Stomach (tissue), 9 donors: ENCODE measurements around the gene GET4. TPM values are rescaled to one million over a fixed set of nuclear protein-coding genes. Genes with fewer than 3 reads are reported as not detected.

ENCODE experiments used
- DNase-seq, 2 donors: peaks; one replicate each; pipeline versions ENCODE4 v3.0.0 to v3.0.0-alpha.2; 2013 to 2019
- H3K27ac ChIP-seq, 5 donors: fragments of 200-600 bp in 4 of 5; sonication (generic) in 4 of 5; one replicate each; pipeline ENCODE4 v1.5.1; 2013 to 2019; ENCODE audit warnings: mild to moderate bottlenecking in 1 of 5, moderate library complexity in 1 of 5
- H3K27me3 ChIP-seq, 3 donors: fragments of 200-600 bp; sonication (generic); one replicate each; pipeline ENCODE4 v1.5.1; 2017 to 2019; ENCODE audit warnings: mixed run types in 1 of 3
- H3K36me3 ChIP-seq, 4 donors: fragments of 200-600 bp; sonication (generic); 1 replicate in 3 of 4; 2 replicates in 1 of 4; pipeline ENCODE4 v1.5.1; 2016 to 2019
- H3K4me1 ChIP-seq, 4 donors: fragments of 200-600 bp; sonication (generic); one replicate each; pipeline ENCODE4 v1.5.1; 2016 to 2019
- H3K4me3 ChIP-seq, 4 donors: fragments of 200-600 bp; sonication (generic) in 3 of 4; one replicate each; pipeline ENCODE4 v1.5.1; 2016 to 2019; ENCODE audit warnings: mild to moderate bottlenecking in 1 of 4
- H3K9me3 ChIP-seq, 4 donors: fragments of 200-600 bp; sonication (generic); one replicate each; pipeline ENCODE4 v1.5.1; 2016 to 2019
- CTCF ChIP-seq, 7 experiments: fragments of 450-650 bp in 4 of 7; fragments of 200-600 bp in 3 of 7; sonication (generic) in 3 of 7; IDR thresholded peaks; one replicate each; pipeline ENCODE4 v1.5.1; 2016 to 2019; ENCODE audit warnings: antibody characterized with exemption in 7 of 7, control low read depth in 2 of 7, mild to moderate bottlenecking in 1 of 7
- EP300 ChIP-seq: sonication (generic); formaldehyde crosslinking; IDR thresholded peaks from one replicate; pipeline ENCODE4 v1.6.1; 2017; ENCODE audit warnings: antibody characterized with exemption
- POLR2A ChIP-seq, 4 donors: fragments of 450-650 bp; IDR thresholded peaks; one replicate each; pipeline ENCODE4 v1.6.1; 2016; ENCODE audit warnings: antibody characterized with exemption in 4 of 4, control low read depth in 2 of 4, mild to moderate bottlenecking in 1 of 4, moderate library complexity in 1 of 4
- POLR2AphosphoS5 ChIP-seq, 3 donors: sonication (generic); formaldehyde crosslinking; IDR thresholded peaks; one replicate each; pipeline ENCODE4 v1.6.1; 2016; ENCODE audit warnings: antibody characterized with exemption in 3 of 3
- WGBS, 5 donors: extraction: QIAGEN DNeasy Blood & Tissue Kit in 3 of 5; methylation state at CpG; one replicate each; pipeline versions ENCODE4 v1.1.5 to v1.1.7; 2013 to 2018; 5-methylcytosine and 5-hydroxymethylcytosine counted together
- intact Hi-C: fragments of 100-400 bp; cut with DNase I; formaldehyde crosslinking; loops from one replicate; pipeline ENCODE4 v1.15.1; 2023; ENCODE audit warnings: low total_unique reads
- polyA plus RNA-seq, 3 donors: library from polyadenylated mRNA; stranded (reverse); fragments of 200-250 nt; gene quantifications; one replicate each; pipeline ENCODE4 v1.2.3, GENCODE V29; 2013
- total RNA-seq, 5 donors: library from RNA; depleted of rRNA; stranded (reverse); fragments of >200 nt; gene quantifications; one replicate each; pipeline versions ENCODE4 v1.1.0 to v1.2.3, GENCODE V29; 2014 to 2016
- donor health status: healthy with polysubstance abuse.
- donor health status: Bipolar disorder and iron deficiency.
- donor health status: healthy.

The GET4 gene
- total and polyA plus RNA-seq, 8 donors = 22.4 to 140 (median 46.6) TPM

DNA sequence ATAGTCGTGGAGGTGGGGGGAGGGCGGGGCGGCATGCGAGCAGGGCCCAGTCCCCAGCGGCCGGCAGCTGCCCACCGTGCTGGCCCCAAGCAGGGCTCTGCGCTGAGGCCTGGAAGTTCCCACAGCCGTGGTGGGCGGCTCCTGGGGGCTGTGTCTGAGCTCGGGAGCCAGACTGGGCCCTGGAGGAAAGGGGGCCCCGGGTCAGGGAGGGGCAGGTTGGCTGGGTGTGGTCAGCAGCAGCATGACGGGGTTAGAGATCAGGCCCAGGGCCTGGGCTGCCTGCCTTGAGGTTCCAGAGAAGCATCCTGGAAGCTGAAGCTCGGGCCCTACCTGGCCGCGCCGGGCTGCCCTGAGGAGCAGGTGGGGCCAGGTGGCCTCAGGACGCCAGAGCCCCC, 22.1 kb downstream of the GET4 start:
- DNase-seq = no peak
- no peak for TF ChIP-seq POLR2AphosphoS5 (IDR thresholded peaks at IDR 0.05)
- TF ChIP-seq EP300 = no peak
- TF ChIP-seq CTCF (IDR thresholded peaks at IDR 0.05) = no peak
- no peak for TF ChIP-seq POLR2A (IDR thresholded peaks at IDR 0.05)
- no peak overlapping the region for H3K4me3 ChIP-seq
- peaks cover 38 to 76% (median 67%) of the 10 kb centered on the region in 4 donors for H3K36me3 ChIP-seq
- H3K27me3 ChIP-seq = no peaks in the 10 kb centered on the region
- peaks cover 8 to 32% (median 22%) of the 10 kb centered on the region in 4 donors for H3K4me1 ChIP-seq
- WGBS, 5 donors = 64 to 84% (median 83%) methylated on average over 8 to 18 of the region's 18 CpGs
- intact Hi-C loops = no loop called here
- no peaks in the 10 kb centered on the region for H3K9me3 ChIP-seq
- H3K27ac ChIP-seq = peak overlapping the region in 2 of 5 donors; percentile 27 to 31

DNA sequence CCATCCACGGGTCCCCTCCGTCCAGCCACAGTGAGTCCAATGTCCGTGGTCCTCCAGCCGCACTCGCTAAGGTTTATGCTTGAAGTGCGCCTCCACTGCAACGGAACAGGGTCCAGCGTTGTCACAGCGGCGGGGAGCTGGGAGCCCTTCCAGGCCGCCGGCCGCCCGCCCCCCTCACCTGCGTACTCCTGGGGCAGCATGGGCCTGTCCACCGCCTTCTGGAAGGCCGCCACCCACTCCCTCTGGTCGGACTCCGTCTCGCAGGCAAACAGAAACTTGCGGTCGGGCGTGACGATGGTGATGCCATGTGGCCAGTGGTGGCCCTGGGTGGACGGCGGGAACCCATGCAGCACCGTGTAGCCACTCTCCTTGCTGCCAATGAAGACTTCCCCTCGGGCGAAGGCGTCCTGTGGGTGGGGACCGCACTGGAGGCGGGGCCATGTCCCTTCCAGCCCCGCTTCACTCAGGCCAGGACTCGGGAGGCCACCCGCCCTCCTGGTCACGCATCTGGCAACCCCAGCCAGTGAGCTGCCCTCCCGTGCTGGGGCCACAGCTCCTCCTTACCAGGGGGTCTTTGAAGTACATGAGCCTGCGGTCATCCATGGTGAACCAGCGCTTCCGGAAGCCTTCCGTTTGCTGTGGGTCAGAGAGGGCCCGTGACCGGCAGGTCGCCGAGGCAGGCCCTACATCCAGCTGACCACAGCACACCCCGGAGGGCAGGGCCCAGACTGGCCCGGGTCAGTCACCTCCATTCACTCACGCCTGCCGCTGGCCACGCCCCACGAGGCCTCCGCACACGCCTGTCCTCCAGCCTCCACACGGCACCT, 22.7 kb downstream of the GET4 start:
- intact Hi-C loops = no loop called here
- Histone ChIP-seq H3K27me3 (no peaks in the 10 kb centered on the region), H3K27ac (no peak overlapping the region), H3K9me3 (no peaks in the 10 kb centered on the region), H3K36me3 (peaks cover 33 to 76% (median 66%) of the 10 kb centered on the region in 4 donors), H3K4me3 (no peak overlapping the region), H3K4me1 (peaks cover 8 to 32% (median 22%) of the 10 kb centered on the region in 4 donors)
- TF ChIP-seq POLR2A (IDR thresholded peaks at IDR 0.05) (no peak), EP300 (no peak), CTCF (IDR thresholded peaks at IDR 0.05) (no peak), POLR2AphosphoS5 (IDR thresholded peaks at IDR 0.05) (no peak)
- no peak for DNase-seq
- WGBS, 5 donors = 80 to 88% (median 87%) methylated on average over 21 to 54 of the region's 54 CpGs

DNA sequence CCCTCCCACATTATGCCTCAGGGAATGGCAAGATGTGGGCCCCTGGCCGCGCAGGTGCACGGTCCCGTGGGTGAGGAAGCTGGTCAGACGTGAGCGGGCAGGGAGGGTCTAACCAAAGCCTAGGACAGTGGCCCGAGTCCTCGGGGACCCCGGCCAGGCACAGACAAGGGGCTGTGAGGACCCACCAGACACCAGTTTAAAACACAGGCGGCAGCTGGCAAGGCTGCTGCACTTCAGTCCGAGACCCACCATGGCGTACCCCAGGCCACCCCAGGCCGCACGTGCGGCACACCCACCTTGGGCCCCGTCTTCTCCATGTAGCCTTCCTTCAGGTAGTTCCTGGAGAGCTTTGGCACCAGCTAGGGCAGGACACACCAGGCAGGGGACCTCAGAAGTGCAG, 23.5 kb downstream of the GET4 start:
- peaks cover 25 to 76% (median 63%) of the 10 kb centered on the region in 4 donors for H3K36me3 ChIP-seq
- H3K4me1 ChIP-seq = peaks cover 8 to 34% (median 22%) of the 10 kb centered on the region in 4 donors
- no peak for DNase-seq
- H3K4me3 ChIP-seq = no peak overlapping the region
- no peaks in the 10 kb centered on the region for H3K9me3 ChIP-seq
- no peak overlapping the region for H3K27ac ChIP-seq
- H3K27me3 ChIP-seq = no peaks in the 10 kb centered on the region
- WGBS, 5 donors = 90 to 97% (median 95%) methylated on average over 7 to 16 of the region's 16 CpGs
- TF ChIP-seq POLR2A (IDR thresholded peaks at IDR 0.05) (no peak), CTCF (IDR thresholded peaks at IDR 0.05) (no peak), EP300 (no peak), POLR2AphosphoS5 (IDR thresholded peaks at IDR 0.05) (no peak)
- intact Hi-C loops = no loop called here

- H3K36me3 ChIP-seq = peaks cover 19 to 69% (median 57%) of the 10 kb centered on the region in 4 donors
- 76 to 88% (median 84%) methylated on average over 13 to 26 of the region's 26 CpGs for WGBS, 5 donors
These were observed 24.1 kb downstream of the GET4 start for GRCh38 chr7:900331-901040.

More at GRCh38 chr7:900331-901040, 24.1 kb downstream of the GET4 start:
- intact Hi-C loops = no loop called here
- no peak for TF ChIP-seq CTCF (IDR thresholded peaks at IDR 0.05)
- no peak for TF ChIP-seq EP300
- TF ChIP-seq POLR2AphosphoS5 (IDR thresholded peaks at IDR 0.05) = no peak
- no peak for TF ChIP-seq POLR2A (IDR thresholded peaks at IDR 0.05)
- Histone ChIP-seq H3K4me3 (no peak overlapping the region), H3K4me1 (peaks cover 8 to 34% (median 22%) of the 10 kb centered on the region in 4 donors), H3K9me3 (no peaks in the 10 kb centered on the region), H3K27ac (peak overlapping the region in 3 of 5 donors; percentile 33 to 61 (median 60)), H3K27me3 (no peaks in the 10 kb centered on the region)
- DNase-seq = no peak
